GM18520 (cell line): ENCODE data around the gene USP10.
"Not testable (repeated sequence)": the region's sequence is repeated elsewhere in the genome, so short reads cannot be mapped to it uniquely, and the experiment has no call there.

Experiments used
- ATAC-seq: cut with Tn5 transposase; IDR thresholded peaks from one replicate; pipeline ENCODE4 v1.9.1; 2021; ENCODE audit not compliant: unreplicated experiment

USP10 gene

GRCh38 chr16:84724606-84725309 is 25.0 kb downstream of the USP10 start:
- ATAC-seq = no peak

DNA sequence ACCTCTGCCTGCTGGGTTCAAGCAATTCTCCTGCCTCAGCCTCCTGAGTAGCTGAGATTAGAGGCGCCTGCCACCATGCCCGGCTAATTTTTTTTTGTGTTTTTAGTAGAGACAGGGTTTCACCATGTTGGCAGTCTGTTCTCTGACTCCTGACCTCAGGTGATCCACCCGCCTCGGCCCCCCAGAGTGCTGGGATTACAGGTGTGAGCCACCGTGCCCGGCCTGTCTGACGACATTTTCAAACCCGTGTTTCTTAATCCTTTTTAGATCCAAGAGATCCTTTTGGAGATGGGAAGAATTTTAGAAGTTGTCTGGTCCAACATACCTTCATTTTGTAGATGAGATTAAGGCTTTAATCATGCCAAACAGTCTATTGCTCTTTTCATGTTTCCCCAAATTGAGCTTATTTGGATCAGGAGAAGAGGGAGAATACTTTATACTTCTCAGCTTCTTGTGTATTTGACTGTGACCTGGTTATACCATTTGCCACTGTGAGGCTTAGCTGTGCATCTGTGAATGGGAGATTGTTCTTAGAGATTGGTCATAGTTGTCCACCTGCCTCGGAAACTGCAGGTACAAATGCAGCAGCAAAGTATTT is 25.8 kb downstream of the USP10 start:
- no peak for ATAC-seq

DNA sequence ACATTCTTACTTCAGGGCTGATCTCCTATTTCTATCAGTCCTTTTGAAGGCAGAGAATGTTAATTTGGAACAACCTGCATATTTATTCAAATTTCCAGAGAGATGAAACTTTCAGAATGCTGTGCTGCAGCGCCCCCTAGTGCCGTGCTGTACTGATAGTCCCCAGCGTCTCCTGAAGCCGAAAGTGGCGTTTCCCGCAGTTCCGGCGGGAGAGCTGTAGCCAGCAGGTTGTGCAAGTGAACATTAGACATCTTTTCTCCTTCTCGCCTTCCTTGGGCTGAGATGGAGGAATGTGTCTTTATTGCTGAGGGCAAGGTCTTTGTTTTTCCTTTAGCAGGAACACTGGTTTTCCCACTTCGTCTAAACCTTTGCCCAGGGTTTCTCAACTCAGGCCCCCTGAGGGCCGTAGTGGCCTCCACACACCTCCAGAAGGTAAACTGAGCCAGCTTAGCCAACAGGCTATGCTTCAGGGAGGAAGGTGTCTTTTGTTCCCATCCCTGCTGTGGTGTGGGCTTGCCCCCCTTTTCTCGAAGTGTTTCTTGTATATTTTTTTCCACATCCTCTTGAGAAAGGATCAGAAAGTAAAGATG is 26.4 kb downstream of the USP10 start:
- ATAC-seq = no peak

- ATAC-seq = no peak
Observed at GRCh38 chr16:84726669-84727467, 27.1 kb downstream of the USP10 start.

- ATAC-seq = no peak
Observed at GRCh38 chr16:84728853-84729424, 29.1 kb downstream of the USP10 start.

DNA sequence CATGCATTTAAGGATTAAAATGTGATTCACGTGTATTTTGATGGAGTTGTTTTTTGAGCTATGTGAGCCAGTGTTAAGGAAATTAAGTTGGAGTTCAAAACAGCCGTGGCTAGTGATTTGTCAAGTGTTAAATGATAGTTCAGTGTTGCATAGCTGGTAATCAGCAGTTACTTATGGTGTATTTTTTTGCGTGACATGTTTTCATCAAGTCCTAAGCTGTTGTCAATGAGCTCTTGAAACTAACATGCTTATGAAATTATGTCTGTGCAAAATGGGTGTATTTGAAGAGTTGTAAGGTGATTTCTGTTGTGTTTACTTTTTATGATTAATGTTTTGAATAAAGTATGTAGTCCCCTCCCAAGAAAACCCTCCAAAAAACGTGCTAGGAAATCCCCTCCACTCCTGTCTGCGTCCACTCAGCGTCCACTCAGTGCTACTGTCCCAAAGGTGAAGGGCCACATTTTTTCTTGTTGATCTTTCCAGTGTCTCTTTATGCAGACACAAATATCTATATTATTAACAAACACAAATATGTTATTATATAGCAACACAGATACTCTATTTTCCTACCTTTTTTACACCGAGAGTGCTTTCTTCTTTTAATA is 30.0 kb downstream of the USP10 start:
- no peak for ATAC-seq

GRCh38 chr16:84730406-84731106 is 30.8 kb downstream of the USP10 start:
- ATAC-seq = peak; percentile 32

DNA sequence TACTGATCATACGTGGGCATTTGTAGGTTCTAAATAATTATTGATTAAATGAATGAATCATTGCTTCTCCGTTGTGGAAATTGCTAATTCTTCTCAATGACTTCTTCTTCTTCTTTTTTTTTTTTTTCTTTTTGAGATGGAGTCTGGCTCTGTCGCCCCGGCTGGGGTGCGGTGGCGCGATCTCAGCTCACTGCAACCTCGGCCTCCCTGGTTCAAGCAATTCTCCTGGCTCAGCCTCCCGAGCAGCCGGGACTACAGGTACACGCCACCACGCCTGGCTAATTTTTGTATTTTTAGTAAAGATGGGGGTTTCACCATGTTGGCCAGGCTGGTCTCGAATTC is 32.5 kb downstream of the USP10 start:
- not testable (repeated sequence) for ATAC-seq

- ATAC-seq = no peak
Observed at GRCh38 chr16:84732674-84733352, 33.0 kb downstream of the USP10 start.

GRCh38 chr16:84735849-84736586 is 36.2 kb downstream of the USP10 start:
- ATAC-seq = no peak

- no peak for ATAC-seq
Observed at GRCh38 chr16:84737192-84738011, 37.6 kb downstream of the USP10 start.

- peak; percentile 43 for ATAC-seq
Observed at GRCh38 chr16:84738255-84739038, 38.6 kb downstream of the USP10 start.

DNA sequence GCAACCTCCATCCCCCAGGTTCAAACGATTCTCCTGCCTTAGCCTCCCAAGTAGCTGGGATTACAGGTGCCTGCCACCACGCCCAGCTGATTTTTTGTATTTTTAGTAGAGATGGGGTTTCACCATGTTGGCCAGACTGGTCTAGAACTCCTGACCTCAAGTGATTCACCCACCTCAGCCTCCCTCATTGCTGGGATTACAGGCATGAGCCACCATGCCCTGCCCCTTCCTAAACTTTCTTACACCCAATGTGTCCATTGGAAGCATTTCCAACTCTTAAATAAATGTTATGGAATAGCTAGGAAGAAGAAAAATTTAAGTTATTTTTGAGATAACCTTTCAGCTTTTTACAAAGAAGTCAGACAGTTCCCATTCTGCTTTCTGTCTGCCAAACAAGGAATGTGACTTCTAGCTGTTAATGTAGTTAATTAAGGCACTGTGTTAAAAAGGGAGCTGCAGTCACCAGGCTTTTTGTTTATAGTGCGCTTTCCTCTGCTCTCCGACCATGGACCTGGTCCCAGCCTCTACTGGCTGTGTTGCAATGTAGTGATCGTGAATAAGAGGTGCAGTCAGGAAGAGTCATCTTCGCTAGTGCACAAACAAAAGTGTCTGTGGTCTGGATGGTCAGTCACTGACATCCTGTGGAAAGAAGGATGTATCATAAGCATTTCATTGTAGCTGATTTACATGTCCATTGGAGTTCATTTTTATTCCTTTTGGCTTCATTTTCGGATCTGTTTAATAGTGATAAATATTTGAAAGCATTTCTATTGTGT is 39.7 kb downstream of the USP10 start:
- no peak for ATAC-seq

GRCh38 chr16:84740596-84741116 is 40.9 kb downstream of the USP10 start:
- no peak for ATAC-seq

DNA sequence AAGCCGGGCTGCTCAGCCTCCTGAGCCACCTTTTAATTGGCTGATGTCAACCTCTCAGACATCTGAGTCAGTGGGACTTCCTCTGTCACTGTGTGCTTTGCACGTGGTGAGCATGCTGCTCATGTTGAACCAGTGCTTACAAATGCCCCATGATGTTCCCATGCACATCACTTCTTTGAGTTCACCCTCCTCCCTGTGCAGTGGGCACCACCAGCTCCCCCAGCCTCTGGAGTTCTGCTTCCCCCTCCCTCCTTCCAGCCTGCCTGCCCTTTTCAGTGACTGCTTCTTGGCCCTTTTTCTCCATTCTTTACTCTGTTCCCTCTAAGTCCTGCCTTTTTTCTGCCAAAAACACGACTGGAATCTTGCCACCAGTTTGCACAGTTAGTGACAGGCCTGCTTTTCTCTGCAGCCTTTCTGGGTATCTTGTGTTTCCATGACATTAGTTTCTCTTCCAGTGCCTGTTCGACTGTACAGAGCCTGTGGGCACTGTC is 41.6 kb downstream of the USP10 start:
- no peak for ATAC-seq

GRCh38 chr16:84742641-84743092 is 42.9 kb downstream of the USP10 start:
- no peak for ATAC-seq
